Stimulated activated effector memory CD8-positive, alpha-beta T cell treated with anti-CD3 and anti-CD28 coated beads, Interleukin-12 subunit alpha, Interleukin-12 subunit beta, amount 100 ng/mL, for 72 hours (primary cell): Measurements from ENCODE around the gene ADGRB2.

Experiments
- ATAC-seq: fragments of 150-1000 bp; cut with Tn5 transposase; 2 replicates; pipeline ENCODE4 v1.10.0; 2021
- DNase-seq, 2 donors: peaks; one replicate each; pipeline ENCODE4 v3.0.0; 2021 to 2022; ENCODE audit warnings: low spot score in 2 of 2
- H3K27ac Mint-ChIP-seq: one replicate; pipeline ENCODE4 v1.8.0; 2022; ENCODE audit warnings: mild to moderate bottlenecking, mixed read lengths
- H3K36me3 Mint-ChIP-seq: one replicate; pipeline ENCODE4 v1.8.0; 2022; ENCODE audit warnings: mild to moderate bottlenecking, mixed read lengths
- H3K4me1 Mint-ChIP-seq: one replicate; pipeline ENCODE4 v1.8.0; 2022; ENCODE audit warnings: mixed read lengths
- H3K4me3 Mint-ChIP-seq: one replicate; pipeline ENCODE4 v1.8.0; 2022; ENCODE audit warnings: mild to moderate bottlenecking, mixed read lengths
- H3K9me3 Mint-ChIP-seq: one replicate; pipeline ENCODE4 v1.8.0; 2022; ENCODE audit warnings: mixed read lengths

Gene ADGRB2

GRCh38 chr1:31764312-31765040, at the start of gene ADGRB2:
Gene ADGRB2 (minus strand): TSS chr1:31764340. CDS start chr1:31757221, 7,119 bp downstream.
- Mint-ChIP-seq H3K36me3 (no peaks in the 10 kb centered on the region), H3K27ac (no peak within 1 kb of the TSS), H3K4me3 (peak within 1 kb of the TSS; percentile 79), H3K4me1 (peaks cover 39% of the 10 kb centered on the region), H3K9me3 (no peaks in the 10 kb centered on the region)
- no peak for DNase-seq
- no peak for ATAC-seq

DNA sequence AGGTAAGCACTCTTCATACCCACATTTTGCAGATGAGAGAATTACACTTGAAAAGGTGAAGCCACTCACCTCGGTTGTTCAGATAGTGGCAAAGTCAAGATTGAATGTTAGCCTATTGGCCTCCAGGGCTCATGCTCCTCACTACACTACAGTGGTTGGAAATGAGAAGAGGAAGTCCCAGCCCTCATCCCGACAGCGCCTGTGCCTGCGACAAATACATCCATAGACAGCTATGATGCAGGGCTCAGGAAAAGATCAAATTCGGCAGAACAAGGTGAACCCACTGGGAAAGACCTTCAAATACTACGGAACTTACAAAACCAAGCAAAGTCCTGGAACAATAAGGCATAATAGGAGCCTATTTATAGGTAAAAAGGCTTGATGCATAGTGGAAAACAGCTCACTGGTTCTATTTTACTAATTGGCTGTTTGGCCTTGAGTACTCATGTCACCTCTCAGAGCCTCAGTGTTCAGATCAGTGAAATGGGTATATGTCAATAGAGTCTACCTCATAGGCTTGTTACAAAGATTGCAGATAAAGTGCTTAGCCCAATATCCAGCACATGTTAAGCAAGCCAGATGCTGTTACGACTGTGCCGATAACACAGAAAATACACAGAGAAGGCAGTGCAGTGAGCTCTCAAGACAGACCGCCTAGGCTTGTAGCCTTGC, 48.2 kb upstream of the ADGRB2 start:
- Mint-ChIP-seq H3K4me1 (peaks cover 14% of the 10 kb centered on the region), H3K27ac (no peak overlapping the region), H3K36me3 (peaks cover 6% of the 10 kb centered on the region), H3K4me3 (no peak overlapping the region), H3K9me3 (no peaks in the 10 kb centered on the region)
- no peak for DNase-seq
- ATAC-seq: no peak

- ATAC-seq: no peak
- Mint-ChIP-seq H3K4me1 (peaks cover 12% of the 10 kb centered on the region), H3K9me3 (no peaks in the 10 kb centered on the region), H3K27ac (no peak overlapping the region), H3K4me3 (no peak overlapping the region), H3K36me3 (peaks cover 6% of the 10 kb centered on the region)
- DNase-seq: no peak
Measured at GRCh38 chr1:31811605-31812004, 47.5 kb upstream of the ADGRB2 start.

DNA sequence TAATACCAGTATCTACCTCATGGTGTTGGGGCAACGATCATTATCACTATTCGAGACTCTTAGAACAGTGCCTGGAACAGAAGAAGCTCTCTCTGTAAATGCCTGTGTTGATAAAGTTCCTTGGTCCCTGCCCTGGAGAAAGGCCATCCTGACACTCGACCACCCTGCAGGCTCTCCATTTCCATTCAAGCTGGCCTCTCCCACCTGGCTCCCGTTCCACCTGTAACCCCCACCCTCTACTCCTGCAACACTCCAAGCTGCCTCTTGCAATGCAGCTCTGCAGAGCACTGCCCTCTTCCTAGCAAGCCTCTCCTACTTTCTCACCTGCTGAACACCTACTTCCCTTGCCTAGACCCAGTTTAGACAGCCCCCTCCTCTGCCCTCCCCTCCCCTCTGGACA, 45.6 kb upstream of the ADGRB2 start:
- ATAC-seq (no peak), DNase-seq (no peak)
- no peaks in the 10 kb centered on the region for H3K36me3 Mint-ChIP-seq
- H3K27ac Mint-ChIP-seq: no peak overlapping the region
- H3K4me1 Mint-ChIP-seq: peaks cover 6% of the 10 kb centered on the region
- H3K4me3 Mint-ChIP-seq: no peak overlapping the region
- no peaks in the 10 kb centered on the region for H3K9me3 Mint-ChIP-seq

DNA sequence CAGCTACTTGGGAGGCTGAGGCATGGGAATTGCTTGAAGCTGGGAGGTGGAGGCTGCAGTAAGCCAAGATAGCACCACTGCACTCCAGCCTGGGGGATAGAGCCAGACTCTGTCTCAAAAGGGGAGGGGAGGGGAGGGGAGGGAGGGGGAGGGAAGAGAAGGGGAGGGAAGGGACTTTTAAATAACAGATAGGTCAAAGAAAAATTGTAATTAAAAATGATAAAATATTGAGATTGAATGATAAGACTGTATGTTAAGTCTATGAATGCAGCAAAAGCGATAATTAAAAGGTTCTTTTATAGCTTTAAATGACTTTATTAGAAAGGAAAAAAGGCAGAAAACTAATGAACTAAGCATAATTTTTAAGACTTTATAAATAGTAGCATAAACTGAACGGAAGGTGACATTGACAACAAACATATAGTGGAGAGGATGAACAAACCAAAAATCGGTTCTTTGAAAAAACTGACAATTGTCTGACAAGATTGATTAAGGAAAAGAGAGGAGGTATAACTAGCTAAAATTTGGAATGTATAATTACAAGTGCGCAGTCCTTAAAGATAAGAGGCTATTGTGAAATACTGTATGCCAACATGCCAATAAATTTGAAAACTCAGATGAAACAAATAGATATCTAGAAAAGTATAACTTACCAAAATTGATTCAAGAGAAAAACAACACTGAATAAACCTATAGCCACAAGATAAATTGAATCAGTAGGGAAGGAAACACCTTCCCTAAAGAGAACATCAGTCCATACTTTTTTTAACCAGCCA, 43.3 kb upstream of the ADGRB2 start:
- no peak overlapping the region for H3K27ac Mint-ChIP-seq

GRCh38 chr1:31805318-31805717, 41.2 kb upstream of the ADGRB2 start:
- Mint-ChIP-seq H3K4me1 (peaks cover 9% of the 10 kb centered on the region), H3K36me3 (no peaks in the 10 kb centered on the region), H3K9me3 (no peaks in the 10 kb centered on the region), H3K27ac (no peak overlapping the region), H3K4me3 (no peak overlapping the region)
- DNase-seq (no peak), ATAC-seq (no peak)

More for the DNA sequence above, 43.3 kb upstream of the ADGRB2 start:
- Mint-ChIP-seq H3K36me3 (no peaks in the 10 kb centered on the region), H3K4me3 (no peak overlapping the region), H3K9me3 (no peaks in the 10 kb centered on the region), H3K4me1 (peaks cover 11% of the 10 kb centered on the region)
- ATAC-seq (no peak), DNase-seq (no peak)

DNA sequence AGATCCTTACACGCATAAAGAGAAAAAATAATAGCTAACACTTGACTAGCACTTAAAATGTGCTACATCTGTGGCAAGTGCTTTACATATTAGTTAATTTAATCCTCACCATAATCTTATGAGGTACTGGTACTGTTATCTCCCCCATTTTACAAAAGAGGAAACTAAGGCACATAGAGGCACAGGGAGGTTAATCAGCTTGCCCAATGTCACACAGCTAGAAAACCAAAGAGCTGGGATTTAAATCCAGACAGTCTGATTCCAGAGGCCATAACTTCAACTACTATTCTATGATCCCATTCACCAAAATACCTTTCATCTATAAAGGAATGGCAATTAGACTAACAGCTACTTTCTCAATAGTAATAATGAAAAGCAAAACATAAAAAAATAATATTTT, 40.0 kb upstream of the ADGRB2 start:
- no peak overlapping the region for H3K4me3 Mint-ChIP-seq
- no peaks in the 10 kb centered on the region for H3K36me3 Mint-ChIP-seq
- H3K9me3 Mint-ChIP-seq: no peaks in the 10 kb centered on the region
- peaks cover 11% of the 10 kb centered on the region for H3K4me1 Mint-ChIP-seq
- no peak for ATAC-seq
- DNase-seq: no peak
- peak overlapping the region; percentile 5 for H3K27ac Mint-ChIP-seq

DNA sequence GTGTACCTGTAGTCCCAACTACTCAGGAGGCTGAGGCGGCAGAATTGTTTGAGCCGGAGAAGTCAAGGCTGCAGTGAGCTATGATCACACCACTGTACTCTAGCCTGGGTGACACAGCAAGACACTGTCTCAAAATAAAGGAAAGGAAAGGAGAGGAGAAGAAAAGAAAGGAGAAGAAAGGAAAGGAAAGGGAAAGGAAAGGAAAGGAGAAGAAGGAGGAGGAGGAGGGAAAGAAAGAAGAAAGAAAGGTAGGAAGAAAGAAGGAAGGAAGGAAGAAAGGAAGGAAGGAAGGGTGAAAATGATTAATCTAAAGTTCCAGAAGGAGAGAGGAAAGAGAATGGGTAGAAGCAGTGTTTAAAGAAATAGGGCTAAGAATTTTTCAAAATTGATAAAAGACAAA, 39.5 kb upstream of the ADGRB2 start:
- Mint-ChIP-seq H3K9me3 (no peaks in the 10 kb centered on the region), H3K27ac (peak overlapping the region; percentile 5), H3K4me1 (peaks cover 16% of the 10 kb centered on the region), H3K4me3 (no peak overlapping the region), H3K36me3 (no peaks in the 10 kb centered on the region)
- ATAC-seq (no peak), DNase-seq (no peak)

DNA sequence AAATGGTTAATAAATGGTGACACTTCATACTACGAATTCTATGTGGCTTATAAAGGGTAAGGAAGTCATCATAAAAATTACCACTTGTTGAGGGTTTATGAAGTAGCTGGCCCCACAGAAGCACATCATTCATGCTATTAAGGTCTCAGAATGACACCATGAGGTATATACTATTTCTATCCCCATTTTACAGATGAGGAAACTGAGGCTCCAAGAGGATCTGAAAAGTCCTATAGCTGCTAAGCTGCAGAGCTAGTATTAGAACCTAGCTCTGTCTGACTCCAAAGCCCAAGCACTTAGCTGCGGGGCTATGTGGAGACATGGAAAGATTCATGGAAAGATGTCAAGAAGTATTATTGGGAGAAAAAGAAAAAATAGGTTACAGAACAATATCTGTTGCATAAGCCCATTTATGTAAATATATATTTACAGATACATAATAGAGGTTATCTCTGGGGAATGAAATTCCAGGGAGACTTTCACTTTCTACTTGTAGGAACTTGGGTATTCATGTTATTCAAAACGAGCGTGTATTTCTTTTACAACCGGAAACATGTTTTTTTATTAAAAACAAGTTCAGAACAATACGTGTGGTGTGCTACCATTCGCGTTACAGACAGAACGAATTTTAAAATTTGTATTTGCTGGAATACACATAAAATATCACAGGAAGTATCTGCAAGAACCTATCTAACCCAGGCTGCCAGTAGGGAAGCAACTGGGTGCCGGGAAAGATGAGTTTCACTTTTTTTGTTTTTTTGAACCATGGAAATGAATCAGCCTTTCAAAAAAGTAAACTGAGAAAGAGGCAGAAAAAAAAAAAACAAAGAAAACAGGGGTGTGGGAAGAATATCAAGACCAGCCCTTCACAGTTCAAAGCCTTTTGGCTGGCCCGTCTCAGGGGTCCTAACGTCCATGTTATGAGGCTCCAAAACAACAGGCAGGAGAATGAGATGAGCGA, 38.3 kb upstream of the ADGRB2 start:
- no peak for ATAC-seq
- Mint-ChIP-seq H3K4me3 (no peak overlapping the region), H3K4me1 (peaks cover 22% of the 10 kb centered on the region), H3K36me3 (no peaks in the 10 kb centered on the region), H3K9me3 (no peaks in the 10 kb centered on the region), H3K27ac (no peak overlapping the region)
- DNase-seq: no peak

DNA sequence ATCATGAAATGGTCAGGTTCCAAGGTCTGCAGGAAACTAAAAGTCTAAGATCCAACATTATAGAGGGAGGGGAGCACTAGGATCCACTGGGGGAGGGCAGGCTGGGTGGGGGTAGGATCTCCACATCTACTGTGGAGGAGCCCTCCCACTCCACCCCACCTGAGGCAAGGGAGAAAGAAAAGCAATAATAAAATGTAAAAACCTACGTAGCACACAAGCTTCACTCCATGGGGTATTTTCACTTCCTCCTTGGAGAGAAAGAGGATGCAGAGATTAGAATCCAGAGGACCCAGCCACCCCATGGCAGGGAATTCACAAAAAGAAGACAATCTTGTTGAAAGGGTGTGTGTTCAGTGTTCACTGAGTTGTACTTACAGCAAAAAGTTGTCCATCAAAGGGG, 37.3 kb upstream of the ADGRB2 start:
- DNase-seq: no peak
- Mint-ChIP-seq H3K27ac (no peak overlapping the region), H3K4me3 (no peak overlapping the region), H3K36me3 (no peaks in the 10 kb centered on the region), H3K9me3 (no peaks in the 10 kb centered on the region), H3K4me1 (peaks cover 22% of the 10 kb centered on the region)
- no peak for ATAC-seq

DNA sequence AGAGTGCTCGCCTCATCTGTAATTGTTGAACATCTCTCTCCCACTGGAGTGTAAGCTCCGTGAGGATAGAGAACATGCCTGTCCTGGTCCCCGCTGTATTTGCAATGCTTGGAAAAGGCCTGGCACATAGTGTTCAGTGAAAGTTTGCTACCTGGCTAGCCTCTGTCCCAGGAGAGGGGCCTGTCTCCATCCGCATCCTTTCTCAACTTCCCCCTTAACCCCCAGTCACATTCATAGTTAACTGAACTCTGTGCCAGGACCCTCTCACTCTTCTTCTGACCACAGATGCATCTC, 36.5 kb upstream of the ADGRB2 start:
- DNase-seq: no peak
- Mint-ChIP-seq H3K9me3 (no peaks in the 10 kb centered on the region), H3K4me3 (no peak overlapping the region), H3K4me1 (peaks cover 22% of the 10 kb centered on the region), H3K27ac (no peak overlapping the region), H3K36me3 (no peaks in the 10 kb centered on the region)
- ATAC-seq: no peak

DNA sequence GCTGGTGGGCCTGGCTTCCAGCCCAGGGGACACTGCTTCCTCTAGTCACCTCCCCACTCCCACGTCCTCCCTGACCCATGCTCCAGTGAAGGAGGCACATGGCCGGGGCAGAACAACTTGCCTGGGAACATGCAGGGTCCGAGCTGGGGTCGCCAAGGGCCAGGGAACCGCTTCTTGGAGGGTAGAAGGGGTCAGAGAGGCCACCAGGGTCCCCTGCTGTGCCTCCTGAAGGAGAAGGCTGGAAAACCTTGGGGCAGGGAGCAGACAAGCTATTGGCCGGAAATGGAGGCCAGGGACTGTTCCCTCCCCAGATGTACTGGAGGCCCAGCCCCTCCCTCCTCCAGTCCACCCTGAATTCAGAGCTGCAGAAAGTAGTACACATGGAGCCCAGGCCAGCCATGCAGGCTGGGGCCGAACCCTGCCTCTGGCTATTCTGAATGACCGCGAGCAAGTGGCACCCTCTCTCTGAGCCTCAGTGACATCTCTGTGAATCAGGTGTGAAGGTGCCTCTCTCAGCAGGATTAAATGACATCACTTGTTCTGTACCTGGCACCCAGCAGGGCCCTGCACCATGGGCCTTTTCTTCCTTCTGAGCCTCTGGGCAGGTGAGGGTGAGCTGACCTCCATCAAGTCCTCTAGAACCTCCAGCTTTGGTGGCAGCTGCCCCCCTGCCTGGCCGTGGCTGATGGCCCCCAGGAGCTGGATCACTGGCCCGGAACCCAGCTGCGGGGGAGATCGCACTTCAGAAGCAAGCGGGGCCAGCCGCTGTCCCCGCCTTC, 35.9 kb upstream of the ADGRB2 start:
- no peaks in the 10 kb centered on the region for H3K36me3 Mint-ChIP-seq
- peaks cover 22% of the 10 kb centered on the region for H3K4me1 Mint-ChIP-seq
- H3K9me3 Mint-ChIP-seq: no peaks in the 10 kb centered on the region
- no peak overlapping the region for H3K4me3 Mint-ChIP-seq
- H3K27ac Mint-ChIP-seq: no peak overlapping the region
- no peak for DNase-seq
- no peak for ATAC-seq

- Mint-ChIP-seq H3K4me1 (peaks cover 22% of the 10 kb centered on the region), H3K4me3 (no peak overlapping the region), H3K9me3 (no peaks in the 10 kb centered on the region), H3K27ac (no peak overlapping the region), H3K36me3 (no peaks in the 10 kb centered on the region)
- DNase-seq (no peak), ATAC-seq (no peak)
Measured at GRCh38 chr1:31799196-31799894, 35.2 kb upstream of the ADGRB2 start.
